PC-3 (cell line): ENCODE measurements around the gene LIX1L.

Experiments used
- CTCF ChIP-seq: fragments of 300-600 bp; sonication (generic); conservative IDR thresholded peaks from 2 replicates; pipeline ENCODE4 v1.5.1; 2017; ENCODE audit warnings: antibody characterized with exemption, low read depth, mild to moderate bottlenecking, low read length
- EZH2 ChIP-seq: fragments of 300-600 bp; sonication (generic); IDR thresholded peaks from one replicate; pipeline ENCODE4 v1.6.1; 2017; ENCODE audit warnings: antibody characterized with exemption, mild to moderate bottlenecking, low read length; ENCODE audit not compliant: unreplicated experiment
- EZH2phosphoT487 ChIP-seq: fragments of 300-600 bp; sonication (generic); IDR thresholded peaks from 2 replicates; pipeline ENCODE4 v1.6.1; 2018; ENCODE audit warnings: mild to moderate bottlenecking, antibody characterized with exemption, low read length, borderline replicate concordance

DNA sequence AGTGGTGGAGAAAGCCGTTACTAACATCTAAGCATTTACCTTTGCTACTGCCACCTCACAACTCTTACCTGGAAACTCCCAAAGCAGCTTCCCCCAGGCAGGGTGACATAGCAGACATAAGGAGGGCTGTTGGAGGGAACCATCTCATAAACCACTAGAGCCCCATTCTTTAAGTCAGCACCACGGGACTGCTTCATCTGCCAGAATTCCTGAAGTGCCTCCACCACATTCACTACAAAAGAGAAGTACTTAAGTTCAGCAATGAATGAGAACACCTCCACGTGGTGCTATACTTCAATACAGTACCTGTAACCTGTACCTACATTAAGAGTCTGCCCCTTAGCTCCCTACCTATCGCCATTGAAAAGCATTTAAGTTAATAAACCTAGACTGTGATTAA is 10.3 kb downstream of the LIX1L start:
- TF ChIP-seq CTCF, result no peak
- no peak for TF ChIP-seq EZH2phosphoT487
- TF ChIP-seq EZH2, result no peak
